A673 (cell line): ENCODE results near the gene ADGRG3.

Experiments used
- CTCF ChIP-seq: fragments of 300-800, 200-600 bp; sonication (generic); conservative IDR thresholded peaks from 2 replicates; pipeline ENCODE4 v1.5.1; 2017; ENCODE audit warnings: low read depth, mild to moderate bottlenecking, antibody characterized with exemption, low read length, moderate library complexity, mixed read lengths
- EZH2 ChIP-seq: fragments of 200-600 bp; sonication (generic); IDR thresholded peaks from 2 replicates; pipeline ENCODE4 v1.6.1; 2017; ENCODE audit warnings: borderline replicate concordance, low read depth, mild to moderate bottlenecking, mixed read lengths, antibody characterized with exemption, low read length; ENCODE audit not compliant: poor library complexity, severe bottlenecking

- TF ChIP-seq CTCF: no peak
- TF ChIP-seq EZH2: no peak
Observed at GRCh38 chr16:57619133-57619605, 48.9 kb upstream of the ADGRG3 start.
